Measurements from ENCODE around the gene RNF151.
"Not testable (repeated sequence)": the region's sequence is repeated elsewhere in the genome, so short reads cannot be mapped to it uniquely, and the experiment has no call there.

Gene RNF151

DNA sequence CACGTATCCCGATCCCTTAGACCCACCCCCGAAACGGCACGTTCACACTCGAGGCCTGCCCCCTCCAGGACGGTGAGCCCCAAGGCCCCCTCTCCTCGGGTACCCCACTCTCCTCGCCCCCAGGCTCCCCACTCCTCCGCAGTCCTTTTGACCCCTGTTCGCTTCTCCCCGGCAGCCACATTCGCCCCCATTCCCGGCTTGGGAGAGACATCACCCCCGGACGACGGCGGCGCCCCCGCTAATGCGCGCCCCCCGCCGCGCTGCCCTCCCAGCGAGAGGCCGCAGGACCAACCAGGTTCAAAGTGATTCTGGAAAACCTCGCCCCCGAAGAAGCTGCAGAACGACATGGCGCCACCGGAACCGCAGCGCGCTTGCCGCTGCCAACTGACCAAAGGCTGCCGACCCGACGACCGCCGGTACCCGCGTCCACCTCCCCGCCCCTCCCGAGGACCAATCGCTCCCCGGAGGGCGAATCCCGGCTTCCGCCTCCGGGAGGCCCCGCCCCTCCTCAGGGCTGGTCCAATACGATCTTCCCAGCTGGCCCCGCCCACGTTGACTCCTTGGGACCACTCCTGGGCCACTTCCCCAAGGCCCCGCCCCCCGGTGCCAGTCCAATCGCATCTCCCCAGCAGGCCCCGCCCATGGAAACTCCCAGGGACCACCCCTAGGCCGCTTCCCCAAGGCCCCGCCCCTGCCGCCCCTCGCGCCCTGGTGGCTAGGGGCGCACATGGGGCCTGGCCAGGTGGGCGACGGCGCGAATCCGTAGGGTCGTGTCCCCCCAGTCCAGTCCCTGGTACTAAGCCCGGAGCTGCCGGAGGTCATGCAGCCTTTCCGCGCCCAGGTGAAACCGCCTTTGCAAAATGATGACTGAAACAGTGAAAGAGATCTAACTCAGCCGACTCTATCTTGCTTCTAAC is 23.6 kb upstream of the RNF151 start, which contains the start of gene MSRB1:
TSS of gene MSRB1 (minus strand) at position 390 of the 917 bp plus-strand sequence. CDS start at position 347, 43 bp downstream.
- H3K36me3 Mint-ChIP-seq: peaks cover 17 to 20% of the 10 kb centered on the region in 2 donors
- H3K27me3 Mint-ChIP-seq: no peaks in the 10 kb centered on the region
- no peaks in the 10 kb centered on the region for H3K9me3 Mint-ChIP-seq
- H3K4me1 Mint-ChIP-seq: peaks cover 14 to 28% of the 10 kb centered on the region in 2 donors
- DNase-seq: peak; percentile 98
- peak within 1 kb of the TSS; percentile 95 for H3K27ac Mint-ChIP-seq
- H3K4me3 Mint-ChIP-seq: peak within 1 kb of the TSS; percentile 93 to 98
- peak; percentile 91 to 95 for ATAC-seq (replicated peaks)

DNA sequence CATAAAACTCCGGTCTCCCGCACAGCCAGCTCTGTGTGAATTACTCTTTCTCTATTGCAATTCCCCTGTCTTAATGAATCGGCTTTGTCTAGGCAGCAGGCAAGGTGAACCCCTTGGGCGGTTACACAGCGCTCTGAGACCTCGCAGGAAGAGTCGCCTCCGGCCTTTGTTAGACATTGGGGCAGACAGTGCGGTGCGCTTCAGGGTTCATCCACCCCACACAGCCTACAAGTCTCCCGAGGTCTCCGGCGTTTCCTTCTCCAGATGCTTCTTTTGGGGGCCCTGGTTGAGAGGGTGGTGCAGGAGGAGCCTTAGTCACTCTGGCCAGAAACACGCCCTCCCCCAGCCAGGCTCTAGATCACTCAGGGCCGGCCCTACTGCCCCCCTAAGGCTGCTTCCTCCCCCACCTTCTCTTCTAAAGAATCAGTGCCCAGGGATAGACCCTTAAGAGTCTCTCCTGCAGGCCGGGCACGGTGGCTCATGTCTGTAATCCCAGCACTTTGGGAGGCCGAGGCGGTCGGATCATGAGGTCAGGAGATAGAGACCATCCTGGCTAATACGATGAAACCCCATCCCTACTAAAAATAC is 21.9 kb upstream of the RNF151 start:
- peaks cover 14 to 24% of the 10 kb centered on the region in 2 donors for H3K4me1 Mint-ChIP-seq
- DNase-seq: no peak
- no peaks in the 10 kb centered on the region for H3K9me3 Mint-ChIP-seq
- H3K27ac Mint-ChIP-seq: peak overlapping the region; percentile 25
- no peak for ATAC-seq (replicated peaks)
- H3K27me3 Mint-ChIP-seq: no peaks in the 10 kb centered on the region
- peak overlapping the region; percentile 50 to 51 for H3K4me3 Mint-ChIP-seq
- peaks cover 4 to 7% of the 10 kb centered on the region in 2 donors for H3K36me3 Mint-ChIP-seq

DNA sequence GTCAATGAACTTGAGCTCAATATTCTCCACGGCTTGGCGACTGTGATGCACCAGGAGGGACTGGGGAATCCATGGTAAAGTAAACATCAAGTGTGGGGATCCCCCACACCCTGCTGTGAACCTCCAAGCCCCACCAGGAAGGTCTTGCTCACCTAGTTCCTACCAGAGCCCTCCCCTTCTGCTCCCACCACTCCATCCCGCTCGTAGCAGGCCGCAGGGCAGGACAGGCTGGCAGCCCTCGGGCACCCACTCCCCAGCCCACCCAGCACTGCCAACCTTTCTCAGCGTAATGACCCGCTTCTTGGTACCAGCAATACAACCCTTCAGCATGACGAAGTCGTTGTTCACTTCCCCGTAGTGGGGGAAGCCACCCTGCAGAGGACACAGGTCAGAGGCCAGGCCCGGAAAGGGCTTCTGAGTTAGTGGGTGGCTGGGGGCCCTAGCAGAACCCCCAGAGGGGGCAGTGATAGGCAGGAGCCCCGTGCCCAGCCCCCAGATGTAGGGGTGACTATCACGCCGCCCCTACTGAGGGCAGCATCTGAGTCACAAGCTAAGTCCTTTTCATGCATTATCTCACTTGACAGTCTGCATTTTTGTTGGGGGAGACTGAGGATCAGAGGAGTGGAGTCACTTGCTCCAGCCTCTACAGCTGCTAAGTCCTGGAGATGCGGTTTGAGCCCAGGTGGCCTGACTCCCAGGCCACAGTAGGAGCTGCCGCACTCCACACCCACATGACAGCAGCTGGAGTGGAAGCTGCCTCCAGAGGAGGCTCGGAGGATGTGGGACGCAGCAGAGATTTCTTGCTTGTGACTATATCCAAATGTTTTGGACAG is 20.9 kb upstream of the RNF151 start:
- DNase-seq: no peak
- no peak for ATAC-seq (replicated peaks)
- Mint-ChIP-seq H3K4me1 (peaks cover 14 to 23% of the 10 kb centered on the region in 2 donors), H3K27me3 (no peaks in the 10 kb centered on the region), H3K36me3 (no peaks in the 10 kb centered on the region), H3K27ac (no peak overlapping the region), H3K4me3 (no peak overlapping the region), H3K9me3 (no peaks in the 10 kb centered on the region)

DNA sequence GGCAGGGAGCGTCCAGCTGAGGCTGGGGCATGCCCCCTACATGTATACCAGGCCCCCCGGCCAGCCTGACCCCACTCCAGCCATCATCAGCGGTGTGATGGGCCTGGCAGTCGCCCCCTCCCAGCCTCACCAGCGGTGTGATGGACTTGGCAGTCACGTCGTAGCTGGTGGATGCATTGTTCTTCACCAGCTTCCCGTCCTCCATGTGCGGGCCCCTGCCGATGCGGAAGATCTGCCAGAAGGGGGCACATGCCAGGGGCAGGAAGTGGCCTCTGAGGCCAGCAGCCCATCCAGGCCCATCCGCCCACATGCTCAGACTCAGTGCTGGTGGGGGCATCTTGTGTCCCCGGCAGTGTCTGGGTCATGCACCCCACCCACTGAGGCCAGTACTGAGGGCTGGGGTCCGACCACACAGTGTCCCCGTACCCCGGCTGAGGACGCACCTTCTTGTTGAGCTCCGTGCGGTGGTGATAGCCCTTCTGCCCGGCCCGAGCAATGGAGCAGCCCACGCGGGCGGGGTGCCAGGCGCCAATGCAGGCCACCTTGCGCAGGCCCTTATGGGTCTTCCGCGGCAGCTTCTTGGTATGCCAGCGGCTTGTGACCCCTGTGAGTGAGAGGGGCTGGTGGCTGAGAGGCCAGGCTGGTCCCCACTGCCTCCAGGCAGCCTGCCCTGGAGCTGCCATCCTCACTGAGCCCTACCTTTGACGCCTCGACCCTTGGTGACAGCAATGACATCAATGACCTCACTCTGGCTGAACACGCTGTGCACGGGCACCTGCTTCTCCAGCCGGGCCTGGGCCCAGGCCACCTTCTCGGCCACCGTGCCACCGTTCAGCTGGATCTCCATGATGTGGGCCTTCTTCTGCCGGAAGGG is 19.9 kb upstream of the RNF151 start:
- no peak overlapping the region for H3K4me3 Mint-ChIP-seq
- ATAC-seq (replicated peaks) (no peak), DNase-seq (no peak)
- no peak overlapping the region for H3K27ac Mint-ChIP-seq
- peaks cover 0 to 4% of the 10 kb centered on the region in 2 donors for H3K27me3 Mint-ChIP-seq
- peaks cover 10 to 13% of the 10 kb centered on the region in 2 donors for H3K4me1 Mint-ChIP-seq
- no peaks in the 10 kb centered on the region for H3K9me3 Mint-ChIP-seq
- no peaks in the 10 kb centered on the region for H3K36me3 Mint-ChIP-seq

DNA sequence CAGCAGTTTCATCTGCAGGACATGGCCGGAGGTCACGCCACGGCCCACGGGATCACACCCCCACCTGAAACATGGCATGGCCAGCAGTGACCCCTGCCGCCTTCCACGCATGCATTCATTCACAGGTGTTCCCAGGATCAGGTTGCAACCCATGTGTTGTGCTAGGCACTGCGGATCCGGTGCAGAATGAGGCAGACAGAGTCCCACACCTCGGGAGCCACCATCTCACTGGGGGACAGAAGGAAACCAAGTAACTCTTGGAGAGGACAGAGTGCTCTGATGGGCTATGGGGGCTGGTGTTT is 19.3 kb upstream of the RNF151 start:
- Mint-ChIP-seq H3K27ac (no peak overlapping the region), H3K36me3 (no peaks in the 10 kb centered on the region), H3K27me3 (peaks cover 0 to 4% of the 10 kb centered on the region in 2 donors), H3K4me3 (no peak overlapping the region), H3K9me3 (no peaks in the 10 kb centered on the region), H3K4me1 (peaks cover 5 to 7% of the 10 kb centered on the region in 2 donors)
- DNase-seq (no peak), ATAC-seq (replicated peaks) (no peak)

DNA sequence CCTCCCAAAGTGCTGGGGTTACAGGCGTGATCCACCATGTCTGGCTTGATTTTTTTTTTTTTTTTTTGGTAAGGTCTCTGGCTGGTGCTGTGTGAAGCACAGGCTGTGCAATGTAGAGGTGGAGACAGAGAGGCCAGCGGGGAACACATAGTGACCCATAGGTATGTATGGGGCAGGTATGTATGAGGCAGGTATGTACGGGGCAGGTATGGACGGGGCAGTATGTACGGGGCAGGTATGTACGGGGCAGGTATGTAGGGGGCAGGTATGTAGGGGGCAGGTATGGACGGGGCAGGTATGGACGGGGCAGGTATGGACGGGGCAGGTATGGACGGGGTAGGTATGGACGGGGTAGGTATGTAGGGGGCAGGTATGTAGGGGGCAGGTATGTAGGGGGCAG is 17.1 kb upstream of the RNF151 start:
- Mint-ChIP-seq H3K9me3 (no peaks in the 10 kb centered on the region), H3K27me3 (peaks cover 4 to 5% of the 10 kb centered on the region in 2 donors), H3K4me1 (peaks cover 0 to 2% of the 10 kb centered on the region in 2 donors), H3K36me3 (no peaks in the 10 kb centered on the region), H3K4me3 (no peak overlapping the region), H3K27ac (no peak overlapping the region)
- DNase-seq: no peak
- no peak for ATAC-seq (replicated peaks)

DNA sequence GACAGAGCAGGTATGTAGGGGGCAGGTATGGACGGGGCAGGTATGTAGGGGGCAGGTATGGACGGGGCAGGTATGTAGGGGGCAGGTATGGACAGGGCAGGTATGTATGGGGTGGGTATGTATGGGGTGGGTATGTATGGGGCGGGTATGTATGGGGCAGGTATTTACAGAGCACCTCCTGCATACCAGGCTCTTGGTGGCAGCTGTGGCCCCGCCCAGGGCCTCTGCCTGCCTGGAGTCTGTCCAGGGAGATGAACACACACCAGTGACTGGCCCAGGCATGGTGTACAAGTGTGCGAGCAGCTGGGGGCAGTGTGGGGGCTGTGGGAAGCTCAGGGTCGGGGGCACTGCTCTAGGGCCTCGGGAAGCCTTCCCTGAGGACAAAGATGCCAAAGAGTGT is 16.6 kb upstream of the RNF151 start:
- Mint-ChIP-seq H3K9me3 (no peaks in the 10 kb centered on the region), H3K27ac (no peak overlapping the region), H3K36me3 (no peaks in the 10 kb centered on the region), H3K27me3 (peaks cover 4 to 5% of the 10 kb centered on the region in 2 donors), H3K4me1 (peaks cover 0 to 2% of the 10 kb centered on the region in 2 donors), H3K4me3 (no peak overlapping the region)
- DNase-seq (no peak), ATAC-seq (replicated peaks) (no peak)

DNA sequence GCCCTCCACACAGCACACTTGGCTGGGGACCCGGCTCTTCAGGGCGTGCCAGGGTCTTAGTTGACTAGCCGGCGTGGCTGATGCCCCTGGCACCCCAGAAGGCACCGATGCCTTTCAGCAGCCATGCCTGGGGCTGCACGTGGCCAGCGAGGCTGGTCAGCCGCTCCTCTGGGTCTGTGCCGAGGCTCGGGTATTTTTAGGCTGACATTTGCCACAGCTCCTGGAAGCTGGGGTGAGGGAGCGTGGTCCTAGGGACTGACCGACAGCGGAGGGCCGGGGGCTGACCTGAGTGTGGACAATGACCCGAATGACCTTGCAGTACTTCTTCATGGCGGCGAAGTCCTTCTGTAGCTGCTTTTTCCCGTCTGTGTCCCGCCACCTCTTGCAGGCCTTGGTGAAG is 16.1 kb upstream of the RNF151 start:
- no peak for ATAC-seq (replicated peaks)
- H3K36me3 Mint-ChIP-seq: no peaks in the 10 kb centered on the region
- H3K9me3 Mint-ChIP-seq: no peaks in the 10 kb centered on the region
- H3K27ac Mint-ChIP-seq: no peak overlapping the region
- no peak overlapping the region for H3K4me3 Mint-ChIP-seq
- H3K27me3 Mint-ChIP-seq: peaks cover 4 to 5% of the 10 kb centered on the region in 2 donors
- H3K4me1 Mint-ChIP-seq: peaks cover 0 to 2% of the 10 kb centered on the region in 2 donors
- no peak for DNase-seq

DNA sequence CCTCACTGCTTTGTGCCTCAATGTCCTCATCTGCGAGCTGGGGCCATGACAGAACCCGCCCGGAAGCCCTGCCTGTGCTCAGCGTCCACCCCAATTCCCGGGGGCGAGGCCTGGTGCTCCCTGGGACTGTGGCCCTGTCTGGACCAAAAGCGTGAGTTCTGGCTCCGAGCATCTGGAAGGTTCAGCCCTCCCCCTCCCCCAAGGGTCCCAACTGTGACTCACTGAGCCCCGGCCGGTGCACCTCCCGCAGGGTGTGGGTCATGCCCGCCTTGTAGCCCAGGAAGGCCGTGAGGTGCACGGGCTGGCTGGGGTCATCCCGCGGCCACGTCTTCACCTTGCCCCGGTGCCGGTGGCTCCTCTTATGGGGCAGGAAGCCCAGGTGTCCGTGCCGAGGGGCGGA is 12.9 kb upstream of the RNF151 start:
- peaks cover 4 to 5% of the 10 kb centered on the region in 2 donors for H3K27me3 Mint-ChIP-seq
- no peak overlapping the region for H3K4me3 Mint-ChIP-seq
- H3K36me3 Mint-ChIP-seq: no peaks in the 10 kb centered on the region
- no peak for ATAC-seq (replicated peaks)
- no peak for DNase-seq
- peaks cover 0 to 1% of the 10 kb centered on the region in 2 donors for H3K4me1 Mint-ChIP-seq
- no peak overlapping the region for H3K27ac Mint-ChIP-seq
- no peaks in the 10 kb centered on the region for H3K9me3 Mint-ChIP-seq

DNA sequence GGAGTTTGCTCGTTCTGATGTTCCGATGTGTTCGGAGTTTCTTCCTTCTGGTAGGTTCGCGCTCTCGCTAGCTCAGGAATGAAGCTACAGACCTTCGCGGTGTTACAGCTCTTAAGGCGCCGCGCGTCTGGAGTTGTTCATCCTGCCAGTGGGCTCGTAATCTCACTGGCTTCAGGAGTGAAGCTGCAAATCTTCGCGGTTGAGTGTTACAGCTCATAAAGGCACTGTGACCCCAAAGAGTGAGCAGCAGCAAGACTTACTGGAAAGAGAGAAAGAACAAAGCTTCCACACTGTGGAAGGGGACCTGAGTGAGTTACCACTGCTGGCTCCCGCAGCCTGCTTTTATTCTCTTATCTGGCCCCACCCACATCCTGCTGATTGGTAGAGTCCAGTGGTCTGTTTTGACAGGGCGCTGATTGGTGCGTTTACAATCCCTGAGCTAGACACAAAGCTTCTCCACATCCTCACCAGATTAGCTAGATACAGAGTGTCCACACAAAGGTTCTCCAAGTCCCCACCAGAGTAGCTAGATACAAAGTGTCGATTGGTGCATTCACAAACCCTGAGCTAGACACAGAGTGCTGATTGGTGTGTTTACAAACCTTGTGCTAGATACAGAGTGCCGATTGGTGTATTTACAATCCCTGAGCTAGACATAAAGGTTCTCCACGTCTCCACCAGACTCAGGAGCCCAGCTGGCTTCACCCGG is 9.1 kb upstream of the RNF151 start:
- not testable (repeated sequence) for ATAC-seq (replicated peaks); H3K4me3 Mint-ChIP-seq; H3K27me3 Mint-ChIP-seq; H3K27ac Mint-ChIP-seq; DNase-seq; H3K9me3 Mint-ChIP-seq
- Mint-ChIP-seq H3K4me1 (peaks cover 22 to 35% of the 10 kb centered on the region in 2 donors), H3K36me3 (peaks cover 13 to 26% of the 10 kb centered on the region in 2 donors)

DNA sequence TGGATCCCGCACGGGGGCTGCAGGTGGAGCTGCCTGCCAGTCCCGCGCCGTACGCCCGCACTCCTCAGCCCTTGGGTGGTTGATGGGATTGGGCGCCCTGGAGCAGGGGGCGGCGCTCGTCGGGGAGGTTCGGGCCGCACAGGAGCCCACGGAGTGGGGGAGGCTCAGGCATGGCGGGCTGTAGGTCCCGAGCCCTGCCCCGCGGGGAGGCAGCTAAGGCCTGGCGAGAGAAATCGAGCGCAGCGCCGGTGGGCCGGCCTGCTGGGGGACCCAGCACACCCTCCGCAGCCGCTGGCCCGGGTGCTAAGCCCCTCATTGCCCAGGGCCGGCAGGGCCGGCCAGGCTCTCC is 8.5 kb upstream of the RNF151 start:
- H3K27ac Mint-ChIP-seq; DNase-seq; H3K27me3 Mint-ChIP-seq; H3K9me3 Mint-ChIP-seq; H3K4me3 Mint-ChIP-seq; ATAC-seq (replicated peaks): not testable (repeated sequence)
- peaks cover 18 to 31% of the 10 kb centered on the region in 2 donors for H3K36me3 Mint-ChIP-seq
- peaks cover 27 to 40% of the 10 kb centered on the region in 2 donors for H3K4me1 Mint-ChIP-seq

DNA sequence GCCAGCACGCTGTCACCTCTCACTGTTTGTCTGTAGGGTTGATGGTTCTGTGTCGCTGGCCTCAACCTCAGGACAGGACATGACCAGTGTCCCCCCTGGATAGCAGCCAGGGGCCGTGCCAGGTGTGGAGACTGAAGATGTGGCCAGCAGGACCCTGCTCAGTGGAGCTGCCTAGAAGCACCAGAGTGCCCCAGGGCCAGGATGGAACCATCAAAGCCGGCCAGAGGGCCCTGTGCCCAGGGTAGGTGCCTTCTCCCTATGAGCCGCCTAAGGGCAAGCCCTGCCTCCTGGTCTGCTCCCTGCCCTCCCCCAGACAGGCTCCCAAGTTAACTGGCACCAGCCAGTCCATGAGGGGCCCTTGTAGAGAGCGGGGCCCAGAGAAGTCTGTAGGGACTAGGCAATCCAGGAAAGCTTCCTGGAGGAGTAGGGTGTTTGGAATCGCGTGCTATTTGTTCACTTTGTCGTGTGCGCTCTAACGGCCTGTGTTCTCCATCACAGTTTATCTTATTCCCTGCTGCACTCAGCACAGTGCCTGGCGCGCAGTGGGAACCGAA is 7.9 kb upstream of the RNF151 start:
- ATAC-seq (replicated peaks): peak in 1 of 2 donors; percentile 1
- H3K4me3 Mint-ChIP-seq: peak overlapping the region; percentile 97

More for the DNA sequence above, 7.9 kb upstream of the RNF151 start:
- Mint-ChIP-seq H3K9me3 (no peaks in the 10 kb centered on the region), H3K27me3 (no peaks in the 10 kb centered on the region), H3K4me1 (peaks cover 34 to 47% of the 10 kb centered on the region in 2 donors), H3K36me3 (peaks cover 25 to 38% of the 10 kb centered on the region in 2 donors), H3K27ac (peak overlapping the region; percentile 99)
- no peak for DNase-seq

Data from stimulated activated naive B cell treated with anti-CD40 and anti-IgM and Interleukin-4, amounts not matched to agents 10 μg/mL and 1 μg/mL and 100 μg/mL, for 72 hours (primary cell).